GM23248 (cell line): Measurements from ENCODE around the gene COL17A1.

ENCODE experiments used
- EZH2 ChIP-seq: fragments of 200-600 bp; sonication (generic); IDR thresholded peaks from 2 replicates; pipeline ENCODE4 v1.6.1; 2018; ENCODE audit warnings: antibody characterized with exemption, mild to moderate bottlenecking; ENCODE audit not compliant: insufficient read depth, poor library complexity, severe bottlenecking
- EZH2phosphoT487 ChIP-seq: fragments of 200-600 bp; sonication (generic); IDR thresholded peaks from 2 replicates; pipeline ENCODE4 v1.6.1; 2018; ENCODE audit warnings: antibody characterized with exemption, moderate library complexity, mild to moderate bottlenecking, low read depth; ENCODE audit not compliant: insufficient read depth

DNA sequence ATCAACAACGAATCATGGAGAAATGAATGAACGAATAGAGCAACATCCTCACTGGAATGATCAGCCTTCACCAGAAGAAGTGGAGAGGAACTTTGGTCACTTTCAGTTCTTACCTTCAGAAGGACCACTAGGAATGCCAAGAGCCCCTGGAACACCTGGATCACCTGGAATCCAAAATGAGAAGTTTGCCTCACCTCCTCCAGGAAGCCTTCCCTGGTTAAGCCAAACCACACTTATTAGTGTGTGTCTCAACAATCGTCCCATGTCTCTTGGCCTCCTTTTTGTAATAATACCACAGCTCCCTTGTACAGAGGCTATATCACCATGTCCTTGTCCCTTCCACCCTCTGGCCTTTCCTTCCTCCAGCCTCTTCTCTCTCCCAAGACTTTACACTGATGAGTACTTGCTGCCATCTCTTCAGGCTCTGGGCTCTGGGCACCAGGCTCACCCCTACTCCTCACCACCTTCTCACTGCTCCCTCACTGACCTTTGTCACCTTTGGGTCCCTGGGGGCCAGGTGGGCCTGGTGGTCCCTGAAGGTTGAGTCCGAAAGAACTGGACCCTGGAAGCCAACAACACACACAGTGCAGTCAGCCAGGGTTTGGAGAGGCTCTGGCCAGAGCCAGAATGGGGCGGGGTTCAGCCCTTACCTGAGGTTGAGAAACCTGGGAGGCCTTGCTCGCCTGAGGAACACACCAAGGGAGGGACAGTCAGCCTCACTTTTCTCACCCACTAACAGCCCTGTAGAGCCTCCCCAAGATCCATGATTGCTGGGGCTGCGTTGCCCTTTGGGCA, 46.5 kb downstream of the COL17A1 start:
- TF ChIP-seq EZH2 (no peak), EZH2phosphoT487 (no peak)
